Measurements from ENCODE around the gene TGIF2. TPM values are rescaled to one million over a fixed set of nuclear protein-coding genes. Genes with fewer than 3 reads are reported as not detected.

TGIF2 gene
- total and polyA plus RNA-seq, 2 of the 13 experiments (the other 11 are each of a cell fraction or from before 2014, with no cell fraction given): 41.3 to 53.9 TPM

DNA sequence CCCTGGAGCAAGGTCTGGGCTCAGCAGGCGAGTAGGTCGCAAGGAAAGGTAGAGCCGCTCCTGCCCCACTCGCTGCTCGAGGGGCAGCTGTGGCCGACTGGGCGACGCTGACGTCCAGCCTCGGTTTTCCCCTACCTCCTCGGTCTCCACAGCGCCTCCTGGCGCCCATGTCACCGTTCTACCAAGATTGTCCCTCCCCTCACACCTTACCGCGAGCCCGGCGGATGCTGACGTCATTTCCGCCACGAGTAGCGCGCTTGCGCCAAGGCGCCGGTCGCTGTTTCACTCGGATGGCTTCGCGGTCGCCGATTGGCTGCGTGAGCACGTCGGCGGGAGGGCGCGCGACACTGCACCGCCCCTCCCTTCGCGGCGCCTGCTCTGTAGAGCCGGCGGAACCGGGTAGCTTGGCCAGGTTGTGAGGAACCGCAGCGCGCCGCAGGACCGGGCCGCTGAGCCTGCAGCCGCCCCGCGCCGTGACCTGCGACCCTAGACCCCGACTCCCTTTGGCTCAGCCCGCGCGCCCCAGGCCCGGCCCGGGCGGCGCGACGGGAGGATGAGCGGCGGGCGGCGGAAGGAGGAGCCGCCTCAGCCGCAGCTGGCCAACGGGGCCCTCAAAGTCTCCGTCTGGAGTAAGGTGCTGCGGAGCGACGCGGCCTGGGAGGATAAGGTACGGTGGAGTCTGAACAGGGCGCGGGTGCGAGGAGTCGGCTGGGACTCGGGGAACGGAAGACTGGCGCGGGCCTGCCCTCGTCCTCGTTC, 32.2 kb downstream of the TGIF2 start, which contains the start of gene RAB5IF (continued):
- no peak for TF ChIP-seq PTBP1 (IDR thresholded peaks at IDR 0.05; ENCODE audit: low read depth, low read length, poor library complexity, severe bottlenecking)
- TF ChIP-seq ZZZ3 (CRISPR knock-in tag; IDR thresholded peaks at IDR 0.05; ENCODE audit: borderline replicate concordance): peak; percentile 98
- TF ChIP-seq ZNF263 (CRISPR knock-in tag; IDR thresholded peaks at IDR 0.05): peak; percentile 38; the same call in 1 of the 2 replicates
- TF ChIP-seq ESRRA (CRISPR knock-in tag; IDR thresholded peaks at IDR 0.05; ENCODE audit: low read depth): peak; percentile 84

DNA sequence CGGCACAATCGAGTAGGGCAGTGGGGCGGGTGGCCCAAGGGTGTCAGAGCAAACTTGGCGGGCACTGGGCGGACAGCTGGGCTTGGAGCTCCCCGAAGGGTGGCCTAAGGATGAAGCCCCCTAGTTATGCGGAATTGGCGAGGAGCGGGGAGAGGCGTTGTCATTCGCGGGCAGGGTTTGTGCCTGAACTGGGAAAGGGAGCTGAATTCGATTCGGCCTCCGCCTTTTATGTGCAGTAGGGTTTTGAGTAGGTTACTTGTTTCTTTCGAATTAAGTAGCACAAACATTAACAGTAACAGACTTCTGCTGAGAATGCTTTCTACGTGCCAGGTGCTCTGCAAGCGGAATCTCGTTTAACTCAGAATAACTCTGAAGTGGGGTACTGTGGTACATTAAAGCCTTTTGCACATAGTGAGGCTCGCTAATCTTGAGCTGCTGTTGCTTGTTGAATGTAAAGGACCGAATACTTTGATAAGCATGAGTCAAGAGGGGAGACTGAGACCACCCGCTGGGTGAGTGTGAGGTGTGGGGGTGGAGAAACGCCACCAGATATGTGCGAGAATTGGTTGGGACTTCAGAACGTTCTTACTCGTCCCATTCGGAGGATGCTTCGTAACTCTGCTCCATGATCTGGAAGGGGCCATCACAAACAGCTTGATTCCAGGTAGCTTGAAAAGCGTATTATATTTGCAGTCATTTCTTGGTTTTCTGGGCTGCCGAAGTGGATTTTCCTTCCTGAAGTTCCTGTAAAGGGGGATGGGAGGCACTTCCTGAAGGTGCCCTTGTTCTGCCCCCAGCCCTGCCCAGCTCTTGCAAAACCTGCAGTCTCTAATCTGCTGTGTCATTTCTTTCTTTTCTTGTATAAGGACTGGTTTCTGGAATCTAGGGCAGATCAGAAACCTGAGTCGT, 33.0 kb downstream of the TGIF2 start:
- ATAC-seq (peak; percentile 25; the same call in 2 of the 3 replicates), FAIRE-seq (peak; percentile 57), DNase-seq (ENCODE audit: low spot score) (peak; percentile 88)
- CTCF ChIA-PET (ENCODE audit: low intra/inter-chr PET ratio, low total read pairs): interaction anchor here (1.3 to 1.8 kb wide), 4 partner anchors 14 to 100 kb away, joined by 5 to 15 read pairs (median 7); no protein-coding TSS in a partner anchor
- Histone ChIP-seq H4K20me1 (ENCODE audit: insufficient read depth, low read length) (no peaks in the 10 kb centered on the region), H3K4me3 (replicated peaks in 1 of 3; ENCODE audit: insufficient read depth in 1 of 3, low read depth in 2 of 3, low read length in 3 of 3) (peak overlapping the region; percentile 88 to 98 (median 98)), H3K36me3 (replicated peaks in 1 of 2; ENCODE audit: control insufficient read depth in 1 of 2, insufficient read depth in 2 of 2, low read length in 2 of 2) (peaks cover 10 to 32% of the 10 kb centered on the region in 2 experiments), H3K4me1 (ENCODE audit: insufficient read depth, low read length) (peaks cover 27% of the 10 kb centered on the region), H3K79me2 (ENCODE audit: insufficient read depth, low read length) (peaks cover 28% of the 10 kb centered on the region), H3K4me2 (ENCODE audit: low read depth, low read length) (peak overlapping the region; percentile 82), H3K27ac (ENCODE audit: extremely low read length, insufficient read depth, low read length) (peak overlapping the region; percentile 81), H2AFZ (ENCODE audit: low read length) (no peak overlapping the region), H3K9ac (ENCODE audit: insufficient read depth, low read depth, low read length) (peak overlapping the region; percentile 98), H3K9me3 (ENCODE audit: low read length) (no peaks in the 10 kb centered on the region), H3K27me3 (ENCODE audit: control insufficient read depth in 1 of 2, insufficient read depth in 2 of 2, low read length in 2 of 2) (no peaks in the 10 kb centered on the region; a peak in 1 of 5 replicates)
- in situ Hi-C loops (cut with HindIII; ENCODE audit: extremely low pct_ligation_motif_present, low pct_unique_long_range_greater_than_20kb) (no loop called here), intact Hi-C loops (cut with micrococcal nuclease; ENCODE audit: unreplicated experiment) (no loop called here)
- BruUV-seq (replicated peaks): TSS peak; percentile 79
- WGBS (ENCODE audit: low lambda C conversion rate): 1% methylated on average over 30 of the region's 31 CpGs
- POLR2A ChIA-PET: interaction anchor here (0.7 to 6.6 kb wide), 27 partner anchors 8 to 652 kb away, joined by 3 to 167 read pairs (median 8); partner anchors contain the start of genes DSN1, NDRG3, RBL1 and SCAND1
- 0 out of 2 replicates have a peak, but pooled peaks have one; percentile 64 for TF ChIP-seq ZBTB8A (CRISPR knock-in tag; IDR thresholded peaks at IDR 0.05; ENCODE audit: borderline replicate concordance, low read depth)
- no peak for TF ChIP-seq ZNF577 (CRISPR knock-in tag; IDR thresholded peaks at IDR 0.05; ENCODE audit: borderline replicate concordance, low read depth)
- TF ChIP-seq, protein P1, sequence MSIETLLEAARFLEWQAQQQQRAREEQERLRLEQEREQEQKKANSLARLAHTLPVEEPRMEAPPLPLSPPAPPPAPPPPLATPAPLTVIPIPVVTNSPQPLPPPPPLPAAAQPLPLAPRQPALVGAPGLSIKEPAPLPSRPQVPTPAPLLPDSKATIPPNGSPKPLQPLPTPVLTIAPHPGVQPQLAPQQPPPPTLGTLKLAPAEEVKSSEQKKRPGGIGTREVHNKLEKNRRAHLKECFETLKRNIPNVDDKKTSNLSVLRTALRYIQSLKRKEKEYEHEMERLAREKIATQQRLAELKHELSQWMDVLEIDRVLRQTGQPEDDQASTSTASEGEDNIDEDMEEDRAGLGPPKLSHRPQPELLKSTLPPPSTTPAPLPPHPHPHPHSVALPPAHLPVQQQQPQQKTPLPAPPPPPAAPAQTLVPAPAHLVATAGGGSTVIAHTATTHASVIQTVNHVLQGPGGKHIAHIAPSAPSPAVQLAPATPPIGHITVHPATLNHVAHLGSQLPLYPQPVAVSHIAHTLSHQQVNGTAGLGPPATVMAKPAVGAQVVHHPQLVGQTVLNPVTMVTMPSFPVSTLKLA (IDR thresholded peaks at IDR 0.05): no peak
- no peak; the same call in 1 of the 2 replicates for TF ChIP-seq ZNF441 (CRISPR knock-in tag; IDR thresholded peaks at IDR 0.05; ENCODE audit: borderline replicate concordance)
- peak; percentile 61; the same call in 1 of the 2 replicates for TF ChIP-seq RBFOX2 (IDR thresholded peaks at IDR 0.05; ENCODE audit: low read depth, low read length)
- no peak for TF ChIP-seq KLF9 (CRISPR knock-in tag; IDR thresholded peaks at IDR 0.05; ENCODE audit: low read depth)
- TF ChIP-seq, protein P2, sequence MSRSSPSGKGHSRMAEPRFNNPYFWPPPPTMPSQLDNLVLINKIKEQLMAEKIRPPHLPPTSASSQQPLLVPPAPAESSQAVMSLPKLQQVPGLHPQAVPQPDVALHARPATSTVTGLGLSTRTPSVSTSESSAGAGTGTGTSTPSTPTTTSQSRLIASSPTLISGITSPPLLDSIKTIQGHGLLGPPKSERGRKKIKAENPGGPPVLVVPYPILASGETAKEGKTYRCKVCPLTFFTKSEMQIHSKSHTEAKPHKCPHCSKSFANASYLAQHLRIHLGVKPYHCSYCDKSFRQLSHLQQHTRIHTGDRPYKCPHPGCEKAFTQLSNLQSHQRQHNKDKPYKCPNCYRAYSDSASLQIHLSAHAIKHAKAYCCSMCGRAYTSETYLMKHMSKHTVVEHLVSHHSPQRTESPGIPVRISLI (CRISPR knock-in tag; IDR thresholded peaks at IDR 0.05; ENCODE audit: borderline replicate concordance): no peak
- no peak for TF ChIP-seq ASH2L (IDR thresholded peaks at IDR 0.05; ENCODE audit: insufficient read length, low read depth, low read length)
- no peak for TF ChIP-seq HNRNPLL (IDR thresholded peaks at IDR 0.05; ENCODE audit: low read depth, low read length, poor library complexity, severe bottlenecking)
- TF ChIP-seq ZNF138 (CRISPR knock-in tag; IDR thresholded peaks at IDR 0.05; ENCODE audit: low read depth): no peak
- TF ChIP-seq ZNF713 (CRISPR knock-in tag; IDR thresholded peaks at IDR 0.05): no peak
- no peak for TF ChIP-seq YEATS4 (CRISPR knock-in tag; IDR thresholded peaks at IDR 0.05; ENCODE audit: borderline replicate concordance)
- no peak for TF ChIP-seq HOXA5 (CRISPR knock-in tag; IDR thresholded peaks at IDR 0.05)
- TF ChIP-seq NFKB2 (CRISPR knock-in tag; IDR thresholded peaks at IDR 0.05; ENCODE audit: borderline replicate concordance): no peak
